ENCODE measurements around the gene ZBED2. TPM values are rescaled to one million over a fixed set of nuclear protein-coding genes. Genes with fewer than 3 reads are reported as not detected.

Gene ZBED2
- total RNA-seq, 1 donor from 2014 or later = not detected

DNA sequence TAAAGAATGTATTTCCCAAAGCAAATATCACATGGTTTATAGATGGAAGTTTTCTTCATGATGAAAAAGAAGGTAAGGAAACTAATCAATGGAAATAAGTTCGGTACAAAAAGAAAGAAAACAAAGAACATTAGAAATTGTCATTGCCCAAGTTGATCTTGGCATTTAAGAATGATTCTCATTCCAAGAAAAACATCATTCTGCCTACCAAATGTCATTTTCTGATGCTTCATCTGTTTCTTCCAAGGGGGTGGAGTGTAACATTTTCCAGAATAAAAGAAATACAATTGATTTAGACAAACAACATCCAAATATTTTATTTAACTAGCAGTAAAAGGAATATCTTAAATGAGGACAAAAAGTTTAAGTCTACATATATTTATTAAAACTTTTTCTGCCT, 3.0 kb upstream of the ZBED2 start:
- H3K36me3 Mint-ChIP-seq (ENCODE audit: unreplicated experiment) = no peaks in the 10 kb centered on the region
- no peaks in the 10 kb centered on the region for H3K27me3 Mint-ChIP-seq (ENCODE audit: unreplicated experiment)
- TF ChIP-seq, protein P1, sequence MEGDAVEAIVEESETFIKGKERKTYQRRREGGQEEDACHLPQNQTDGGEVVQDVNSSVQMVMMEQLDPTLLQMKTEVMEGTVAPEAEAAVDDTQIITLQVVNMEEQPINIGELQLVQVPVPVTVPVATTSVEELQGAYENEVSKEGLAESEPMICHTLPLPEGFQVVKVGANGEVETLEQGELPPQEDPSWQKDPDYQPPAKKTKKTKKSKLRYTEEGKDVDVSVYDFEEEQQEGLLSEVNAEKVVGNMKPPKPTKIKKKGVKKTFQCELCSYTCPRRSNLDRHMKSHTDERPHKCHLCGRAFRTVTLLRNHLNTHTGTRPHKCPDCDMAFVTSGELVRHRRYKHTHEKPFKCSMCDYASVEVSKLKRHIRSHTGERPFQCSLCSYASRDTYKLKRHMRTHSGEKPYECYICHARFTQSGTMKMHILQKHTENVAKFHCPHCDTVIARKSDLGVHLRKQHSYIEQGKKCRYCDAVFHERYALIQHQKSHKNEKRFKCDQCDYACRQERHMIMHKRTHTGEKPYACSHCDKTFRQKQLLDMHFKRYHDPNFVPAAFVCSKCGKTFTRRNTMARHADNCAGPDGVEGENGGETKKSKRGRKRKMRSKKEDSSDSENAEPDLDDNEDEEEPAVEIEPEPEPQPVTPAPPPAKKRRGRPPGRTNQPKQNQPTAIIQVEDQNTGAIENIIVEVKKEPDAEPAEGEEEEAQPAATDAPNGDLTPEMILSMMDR (IDR thresholded peaks at IDR 0.05; ENCODE audit: partially characterized antibody, unreplicated experiment) = no peak
- no peak overlapping the region for H3K27ac Mint-ChIP-seq (ENCODE audit: unreplicated experiment)
- no peak for DNase-seq
- H3K9me3 Mint-ChIP-seq (ENCODE audit: unreplicated experiment) = no peaks in the 10 kb centered on the region
- no peak overlapping the region for H3K4me3 Mint-ChIP-seq (ENCODE audit: unreplicated experiment)
- no peaks in the 10 kb centered on the region for H3K4me1 Mint-ChIP-seq (ENCODE audit: low read depth, unreplicated experiment)

- Mint-ChIP-seq H3K4me1 (ENCODE audit: low read depth, unreplicated experiment) (no peaks in the 10 kb centered on the region), H3K27ac (ENCODE audit: unreplicated experiment) (no peak overlapping the region), H3K27me3 (ENCODE audit: unreplicated experiment) (no peaks in the 10 kb centered on the region), H3K9me3 (ENCODE audit: unreplicated experiment) (no peaks in the 10 kb centered on the region), H3K4me3 (ENCODE audit: unreplicated experiment) (no peak overlapping the region), H3K36me3 (ENCODE audit: unreplicated experiment) (no peaks in the 10 kb centered on the region)
- no peak for DNase-seq
- TF ChIP-seq, protein P1 (IDR thresholded peaks at IDR 0.05; ENCODE audit: partially characterized antibody, unreplicated experiment) = no peak
Measured at GRCh38 chr3:111596328-111596727, 1.2 kb upstream of the ZBED2 start.

DNA sequence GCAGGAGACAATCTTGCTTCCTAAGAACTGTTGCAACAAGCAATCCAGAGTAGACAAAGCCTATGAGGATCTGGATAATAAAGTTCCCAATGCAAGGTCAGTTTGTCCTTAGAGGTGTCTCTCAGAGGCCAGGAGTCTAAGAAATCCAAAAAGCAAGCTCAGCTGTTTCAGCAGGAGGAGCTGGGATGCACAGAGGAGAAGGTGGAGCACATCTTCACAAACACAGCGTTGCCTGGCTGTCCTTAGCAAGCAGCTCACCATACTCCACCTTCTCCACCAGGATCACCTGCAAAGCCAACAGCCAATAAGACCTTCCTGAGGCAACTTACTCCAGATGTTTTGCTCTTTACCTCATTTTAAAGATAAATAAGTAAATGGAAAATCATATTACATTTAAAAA, 365 bp downstream of the ZBED2 start:
- Mint-ChIP-seq H3K9me3 (ENCODE audit: unreplicated experiment) (no peaks in the 10 kb centered on the region), H3K4me3 (ENCODE audit: unreplicated experiment) (no peak overlapping the region), H3K4me1 (ENCODE audit: low read depth, unreplicated experiment) (no peaks in the 10 kb centered on the region)

GRCh38 chr3:111594205-111594604, 941 bp downstream of the ZBED2 start:
- no peak overlapping the region for H3K27ac Mint-ChIP-seq (ENCODE audit: unreplicated experiment)

More for the DNA sequence above, 365 bp downstream of the ZBED2 start:
- H3K27ac Mint-ChIP-seq (ENCODE audit: unreplicated experiment) = no peak overlapping the region
- H3K36me3 Mint-ChIP-seq (ENCODE audit: unreplicated experiment) = no peaks in the 10 kb centered on the region
- DNase-seq = no peak
- no peaks in the 10 kb centered on the region for H3K27me3 Mint-ChIP-seq (ENCODE audit: unreplicated experiment)
- TF ChIP-seq, protein P1 (IDR thresholded peaks at IDR 0.05; ENCODE audit: partially characterized antibody, unreplicated experiment) = no peak

GRCh38 chr3:111593666-111594065, 1.5 kb downstream of the ZBED2 start:
- Mint-ChIP-seq H3K9me3 (ENCODE audit: unreplicated experiment) (no peaks in the 10 kb centered on the region), H3K4me1 (ENCODE audit: low read depth, unreplicated experiment) (no peaks in the 10 kb centered on the region), H3K4me3 (ENCODE audit: unreplicated experiment) (no peak overlapping the region), H3K27ac (ENCODE audit: unreplicated experiment) (no peak overlapping the region), H3K36me3 (ENCODE audit: unreplicated experiment) (no peaks in the 10 kb centered on the region), H3K27me3 (ENCODE audit: unreplicated experiment) (no peaks in the 10 kb centered on the region)
- TF ChIP-seq, protein P1 (IDR thresholded peaks at IDR 0.05; ENCODE audit: partially characterized antibody, unreplicated experiment) = no peak
- DNase-seq = no peak

More at GRCh38 chr3:111594205-111594604, 941 bp downstream of the ZBED2 start:
- Mint-ChIP-seq H3K4me1 (ENCODE audit: low read depth, unreplicated experiment) (no peaks in the 10 kb centered on the region), H3K27me3 (ENCODE audit: unreplicated experiment) (no peaks in the 10 kb centered on the region), H3K36me3 (ENCODE audit: unreplicated experiment) (no peaks in the 10 kb centered on the region), H3K9me3 (ENCODE audit: unreplicated experiment) (no peaks in the 10 kb centered on the region), H3K4me3 (ENCODE audit: unreplicated experiment) (no peak overlapping the region)
- TF ChIP-seq, protein P1 (IDR thresholded peaks at IDR 0.05; ENCODE audit: partially characterized antibody, unreplicated experiment) = no peak
- DNase-seq = no peak
